Fibroblast of lung (primary cell): Measurements from ENCODE around the gene DSCAML1.

ENCODE experiments used
- EZH2 ChIP-seq: IDR thresholded peaks from 2 replicates; pipeline ENCODE4 v1.5.1; 2012; ENCODE audit warnings: low read length, control low read depth, mild to moderate bottlenecking; ENCODE audit errors: missing control alignments
- TF ChIP-seq, protein P1 (sequence below), 2 donors: IDR thresholded peaks in 1 of 2; conservative IDR thresholded peaks in 1 of 2; 1 replicate in 1 of 2; 2 replicates in 1 of 2; pipeline ENCODE4 v1.5.1; 2011 to 2012; ENCODE audit warnings: low read length in 2 of 2, control low read depth in 1 of 2, inconsistent platforms in 1 of 2, low read depth in 1 of 2, mild to moderate bottlenecking in 1 of 2

DNA sequence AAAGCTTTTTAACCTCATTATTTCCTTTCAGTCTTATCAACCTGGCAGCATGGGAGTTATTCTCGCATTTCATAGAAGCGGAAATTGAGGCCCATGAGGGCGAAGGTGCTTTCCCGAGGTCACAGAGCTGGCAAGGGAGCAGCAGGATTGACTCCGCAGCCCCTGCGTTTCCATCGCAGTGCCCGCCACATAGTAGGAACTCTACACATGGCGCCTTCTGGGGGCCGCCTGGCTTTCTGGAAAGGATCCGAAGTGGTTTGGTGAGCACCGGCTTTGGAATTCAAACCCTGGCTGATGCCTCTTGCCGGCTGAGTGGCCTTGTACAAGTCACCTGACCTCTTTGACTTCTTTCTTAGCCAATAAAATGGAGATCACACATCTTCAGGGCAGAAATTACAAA lies 376.0 kb downstream of the DSCAML1 start:
- TF ChIP-seq, protein P1, sequence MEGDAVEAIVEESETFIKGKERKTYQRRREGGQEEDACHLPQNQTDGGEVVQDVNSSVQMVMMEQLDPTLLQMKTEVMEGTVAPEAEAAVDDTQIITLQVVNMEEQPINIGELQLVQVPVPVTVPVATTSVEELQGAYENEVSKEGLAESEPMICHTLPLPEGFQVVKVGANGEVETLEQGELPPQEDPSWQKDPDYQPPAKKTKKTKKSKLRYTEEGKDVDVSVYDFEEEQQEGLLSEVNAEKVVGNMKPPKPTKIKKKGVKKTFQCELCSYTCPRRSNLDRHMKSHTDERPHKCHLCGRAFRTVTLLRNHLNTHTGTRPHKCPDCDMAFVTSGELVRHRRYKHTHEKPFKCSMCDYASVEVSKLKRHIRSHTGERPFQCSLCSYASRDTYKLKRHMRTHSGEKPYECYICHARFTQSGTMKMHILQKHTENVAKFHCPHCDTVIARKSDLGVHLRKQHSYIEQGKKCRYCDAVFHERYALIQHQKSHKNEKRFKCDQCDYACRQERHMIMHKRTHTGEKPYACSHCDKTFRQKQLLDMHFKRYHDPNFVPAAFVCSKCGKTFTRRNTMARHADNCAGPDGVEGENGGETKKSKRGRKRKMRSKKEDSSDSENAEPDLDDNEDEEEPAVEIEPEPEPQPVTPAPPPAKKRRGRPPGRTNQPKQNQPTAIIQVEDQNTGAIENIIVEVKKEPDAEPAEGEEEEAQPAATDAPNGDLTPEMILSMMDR (conservative IDR thresholded peaks at IDR 0.05 in 1 of 2, IDR thresholded peaks at IDR 0.05 in 1 of 2; ENCODE audit: low read depth in 1 of 2, low read length in 2 of 2): no peak
- no peak for TF ChIP-seq EZH2
